H1 (cell line): ENCODE data around the gene TRPV4. TPM values are rescaled to one million over a fixed set of nuclear protein-coding genes. Genes with fewer than 3 reads are reported as not detected.

Experiments used
- CTCF ChIA-PET: fragments of 300-600 bp; sonication (Branson Sonifier 250); formaldehyde crosslinking; loops from one replicate; lab custom pipeline; 2021; ENCODE audit not compliant: partially characterized antibody; lab: Charles Lee
- POLR2A ChIA-PET: fragments of 300-600 bp; sonication (Branson Sonifier 250); formaldehyde crosslinking; loops from one replicate; lab custom pipeline; 2021; ENCODE audit warnings: inconsistent platforms; ENCODE audit not compliant: partially characterized antibody; lab: Charles Lee
- DNase-seq, 2 experiments: peaks; one replicate each; pipeline versions ENCODE4 v3.0.0 to v3.0.0-alpha.2; 2010 to 2022; ENCODE audit warnings: low spot score in 2 of 2, low read depth in 1 of 2, mixed read lengths in 1 of 2
- FAIRE-seq: peaks from 2 replicates; lab custom pipeline; 2011; peaks lifted over from hg19 to GRCh38; lab: Jason Lieb, UNC
- H2AFZ ChIP-seq: 2 replicates; pipeline ENCODE4 v1.8.1; 2012; ENCODE audit warnings: low read length, inconsistent platforms
- H2AK5ac ChIP-seq: 2 replicates; pipeline ENCODE4 v1.6.1; 2013; ENCODE audit warnings: low read depth, low read length
- H2BK120ac ChIP-seq: replicated peaks from 2 replicates; pipeline ENCODE3; 2013; ENCODE audit warnings: low read depth, low read length, inconsistent platforms
- H2BK12ac ChIP-seq: 2 replicates; pipeline ENCODE4 v1.6.1; 2013; ENCODE audit warnings: low read depth, low read length
- H2BK15ac ChIP-seq: 2 replicates; pipeline ENCODE4 v1.6.1; 2013; ENCODE audit warnings: low read length
- H2BK20ac ChIP-seq: 2 replicates; pipeline ENCODE4 v1.6.1; 2013; ENCODE audit warnings: low read length
- H2BK5ac ChIP-seq: 2 replicates; pipeline ENCODE4 v1.6.1; 2013; ENCODE audit warnings: low read depth, low read length
- H3K14ac ChIP-seq: 2 replicates; pipeline ENCODE4 v1.6.1; 2013; ENCODE audit warnings: inconsistent platforms; ENCODE audit not compliant: insufficient read length
- H3K18ac ChIP-seq: 2 replicates; pipeline ENCODE4 v1.6.1; 2013; ENCODE audit warnings: low read length; ENCODE audit errors: extremely low read depth
- H3K23ac ChIP-seq: 2 replicates; pipeline ENCODE4 v1.6.1; 2013; ENCODE audit warnings: inconsistent platforms; ENCODE audit not compliant: insufficient read length
- H3K23me2 ChIP-seq: 2 replicates; pipeline ENCODE4 v1.6.1; 2013; ENCODE audit warnings: low read depth, low read length
- H3K27ac ChIP-seq: 2 replicates; pipeline ENCODE4 v1.6.1; 2011; ENCODE audit warnings: low read depth, low read length, inconsistent platforms
- H3K27me3 ChIP-seq, 4 experiments: replicated peaks in 1 of 4; 1 replicate in 1 of 4; 2 replicates in 3 of 4; pipeline versions ENCODE4 v1.6.1 to v1.8.1; 2011 to 2013; ENCODE audit warnings: low read length in 3 of 4, mild to moderate bottlenecking in 3 of 4, inconsistent platforms in 2 of 4, mixed read lengths in 2 of 4, moderate library complexity in 1 of 4; ENCODE audit not compliant: control insufficient read depth in 3 of 4, insufficient read depth in 3 of 4; ENCODE audit errors: extremely low read depth in 1 of 4
- H3K36me3 ChIP-seq, 4 experiments: 2 replicates each; pipeline versions ENCODE4 v1.6.1 to v1.8.1; 2011 to 2013; ENCODE audit warnings: mild to moderate bottlenecking in 4 of 4, low read length in 3 of 4, moderate library complexity in 2 of 4, control low read depth in 1 of 4, inconsistent platforms in 1 of 4; ENCODE audit not compliant: insufficient read depth in 4 of 4, control insufficient read depth in 2 of 4
- H3K4ac ChIP-seq: replicated peaks from 2 replicates; pipeline ENCODE3; 2013; ENCODE audit warnings: low read length, low read depth, mixed read lengths, inconsistent platforms; ENCODE audit not compliant: insufficient read length
- H3K4me1 ChIP-seq, 4 experiments: replicated peaks in 1 of 4; 1 replicate in 1 of 4; 2 replicates in 3 of 4; pipeline versions ENCODE4 v1.6.1 to v1.8.1; 2011 to 2013; ENCODE audit warnings: low read length in 3 of 4, inconsistent platforms in 2 of 4, mixed read lengths in 1 of 4; ENCODE audit not compliant: insufficient read depth in 4 of 4, control insufficient read depth in 3 of 4
- H3K4me2 ChIP-seq, 2 experiments: 2 replicates each; pipeline versions ENCODE4 v1.6.1 to v1.8.1; 2011 to 2013; ENCODE audit warnings: low read depth in 2 of 2, low read length in 2 of 2, control low read depth in 1 of 2, inconsistent platforms in 1 of 2, mild to moderate bottlenecking in 1 of 2; ENCODE audit not compliant: insufficient read depth in 1 of 2
- H3K4me3 ChIP-seq, 4 experiments: fragments of 200-600, 300-600 bp in 1 of 4; sonication (generic), shearing (Covaris generic), sonication (Bioruptor Twin) in 1 of 4; 2 replicates each; pipeline versions ENCODE4 v1.5.1 to v1.8.1; 2011 to 2016; ENCODE audit warnings: low read length in 4 of 4, low read depth in 3 of 4, control low read depth in 2 of 4, inconsistent platforms in 2 of 4, mild to moderate bottlenecking in 2 of 4, mixed read lengths in 1 of 4, moderate library complexity in 1 of 4; ENCODE audit not compliant: insufficient read depth in 2 of 4; ENCODE audit errors: extremely low read depth in 1 of 4
- H3K56ac ChIP-seq: replicated peaks from 2 replicates; pipeline ENCODE3; 2013; ENCODE audit warnings: low read depth, mild to moderate bottlenecking, mixed read lengths, low read length, inconsistent platforms; ENCODE audit not compliant: insufficient read length
- H3K79me1 ChIP-seq: 2 replicates; pipeline ENCODE4 v1.6.1; 2013; ENCODE audit warnings: low read depth, low read length, control low read depth
- H3K79me2 ChIP-seq, 2 experiments: 2 replicates each; pipeline versions ENCODE4 v1.6.1 to v1.8.1; 2012 to 2013; ENCODE audit warnings: low read length in 2 of 2, mild to moderate bottlenecking in 2 of 2, inconsistent platforms in 1 of 2; ENCODE audit not compliant: insufficient read depth in 2 of 2, control insufficient read depth in 1 of 2
- H3K9ac ChIP-seq, 4 experiments: replicated peaks in 1 of 4; 1 replicate in 1 of 4; 2 replicates in 3 of 4; pipeline versions ENCODE4 v1.6.1 to v1.8.1; 2011 to 2013; ENCODE audit warnings: low read depth in 3 of 4, low read length in 3 of 4, control low read depth in 2 of 4, mild to moderate bottlenecking in 2 of 4, moderate library complexity in 2 of 4, inconsistent platforms in 1 of 4; ENCODE audit errors: extremely low read depth in 1 of 4
- H3K9me3 ChIP-seq, 2 experiments: 2 replicates each; pipeline versions ENCODE4 v1.6.1 to v1.8.1; 2012 to 2013; ENCODE audit warnings: mild to moderate bottlenecking in 2 of 2, moderate library complexity in 2 of 2, control low read depth in 1 of 2, inconsistent platforms in 1 of 2, low read depth in 1 of 2, low read length in 1 of 2, mixed read lengths in 1 of 2; ENCODE audit not compliant: insufficient read depth in 2 of 2
- H4K20me1 ChIP-seq, 2 experiments: replicated peaks in 1 of 2; 2 replicates each; pipeline versions ENCODE3 to v1.8.1; 2011 to 2013; ENCODE audit warnings: inconsistent platforms in 2 of 2, low read length in 2 of 2, mild to moderate bottlenecking in 1 of 2; ENCODE audit not compliant: insufficient read depth in 2 of 2, control insufficient read depth in 1 of 2
- H4K5ac ChIP-seq: 2 replicates; pipeline ENCODE4 v1.6.1; 2013; ENCODE audit warnings: low read length, low read depth, mixed read lengths, inconsistent platforms; ENCODE audit not compliant: insufficient read length
- H4K8ac ChIP-seq: 2 replicates; pipeline ENCODE4 v1.8.0; 2013; ENCODE audit warnings: mild to moderate bottlenecking, moderate library complexity, low read length, inconsistent platforms; ENCODE audit not compliant: insufficient read depth; ENCODE audit errors: extremely low read depth
- H4K91ac ChIP-seq: replicated peaks from 2 replicates; pipeline ENCODE3; 2013; ENCODE audit warnings: low read length, mixed read lengths, inconsistent platforms; ENCODE audit not compliant: insufficient read length
- WGBS, 2 experiments: shearing (Covaris generic) in 1 of 2; methylation state at CpG; one replicate each; pipeline versions ENCODE4 v1.1.6 to v1.1.7; 2013 to 2015; ENCODE audit warnings: low lambda C conversion rate in 2 of 2, mixed read lengths in 2 of 2, inconsistent platforms in 1 of 2, low coverage in 1 of 2, missing lambda C conversion rate in 1 of 2; ENCODE audit not compliant: insufficient replicate concordance in 2 of 2, insufficient coverage in 1 of 2, insufficient read length in 1 of 2; ENCODE audit errors: extremely low coverage in 1 of 2, missing lambda C conversion rate in 1 of 2; 5-methylcytosine and 5-hydroxymethylcytosine counted together
- polyA plus RNA-seq, 7 experiments: library from polyadenylated mRNA; depleted of rRNA in 3 of 7; stranded (reverse) in 5 of 7; unstranded in 2 of 7; fragments of >200 nt in 5 of 7; fragments of 200-250 nt in 2 of 7; gene quantifications; 1 replicate in 5 of 7; 2 replicates in 1 of 7; 4 replicates in 1 of 7; pipeline versions ENCODE4 v1.2.1 to v1.2.3, GENCODE V29; 2011 to 2013; ENCODE audit warnings: missing spikeins in 2 of 7, mixed read lengths in 2 of 7
- total RNA-seq: library from RNA; stranded (reverse); fragmentation: NEBNext Ultra II Directional; extraction: Animal tissue kit (Norgen Biotek cat#: 25700); gene quantifications from 2 replicates; pipeline ENCODE4 v1.2.1, GENCODE V29; 2021

Gene TRPV4
- total and polyA plus RNA-seq, 2 of the 8 experiments (the other 6 are each of a cell fraction or from before 2014, with no cell fraction given): 2.1 to 6.2 TPM

DNA sequence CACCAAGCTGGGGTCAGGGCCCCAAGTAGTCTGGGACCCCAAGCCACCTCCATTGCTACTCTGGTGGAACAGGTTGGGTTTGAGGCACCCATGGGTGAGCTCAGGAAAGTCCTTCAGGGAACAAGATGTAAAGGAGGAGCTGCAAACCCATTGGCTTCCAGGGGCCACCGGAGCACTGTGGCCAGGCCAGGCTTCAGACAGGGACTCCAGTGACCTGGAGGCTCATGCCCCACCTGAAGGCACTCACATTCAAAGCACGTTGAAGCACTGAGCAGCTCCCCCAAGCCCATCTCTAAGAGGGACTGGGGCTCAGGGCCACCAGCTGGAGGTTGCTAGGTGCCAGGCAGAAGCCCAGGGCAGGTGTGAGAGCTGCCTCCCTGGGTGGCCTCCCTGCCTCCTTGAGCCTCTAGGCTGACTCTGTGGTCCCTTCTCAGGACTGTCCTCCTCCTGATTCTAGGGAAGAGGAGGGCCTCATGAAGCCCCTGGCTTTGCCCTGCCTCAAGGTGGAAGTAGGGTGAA, 70.5 kb downstream of the TRPV4 start:
- Histone ChIP-seq H4K5ac (no peak overlapping the region), H3K4me1 (peaks cover 0 to 14% (median 5%) of the 10 kb centered on the region in 4 experiments; a peak in 6 of 7 replicates), H3K18ac (no peak overlapping the region), H3K23ac (no peak overlapping the region), H3K4me3 (no peak overlapping the region), H3K4ac (no peak overlapping the region), H3K56ac (no peak overlapping the region), H4K91ac (no peak overlapping the region), H3K79me2 (no peaks in the 10 kb centered on the region), H2BK20ac (no peak overlapping the region), H2BK15ac (no peak overlapping the region), H3K79me1 (no peaks in the 10 kb centered on the region), H2BK12ac (no peak overlapping the region), H3K27me3 (no peaks in the 10 kb centered on the region), H2BK5ac (no peak overlapping the region), H3K9me3 (no peaks in the 10 kb centered on the region), H3K9ac (no peak overlapping the region), H3K4me2 (no peak overlapping the region), H3K27ac (no peak overlapping the region), H3K14ac (no peak overlapping the region), H2AFZ (no peak overlapping the region), H4K8ac (no peak overlapping the region), H3K23me2 (no peaks in the 10 kb centered on the region), H2AK5ac (no peak overlapping the region), H3K36me3 (no peaks in the 10 kb centered on the region), H4K20me1 (no peaks in the 10 kb centered on the region), H2BK120ac (no peak overlapping the region)
- DNase-seq (peak in 1 of 2 experiments; percentile 39), FAIRE-seq (no peak)
- WGBS, 2 experiments: 50% methylated on average over 2 of the region's 2 CpGs; no CpG with 5 or more reads in 1 of the 2 experiments
- POLR2A ChIA-PET: interaction anchor here (0.6 to 1.0 kb wide), 2 partner anchors 48 to 88 kb away, joined by 3 to 4 read pairs; no protein-coding TSS in a partner anchor
- CTCF ChIA-PET: interaction anchor here (0.7 to 10.0 kb wide), 10 partner anchors 8 to 165 kb away, joined by 3 to 120 read pairs (median 3); no protein-coding TSS in a partner anchor
